HCT116 (cell line): ENCODE data around the gene CHRNB2.

ENCODE experiments used
- CTCF ChIP-seq, 3 experiments: fragments of 200-600 bp in 1 of 3; sonication (generic) in 1 of 3; IDR thresholded peaks in 2 of 3; conservative IDR thresholded peaks in 1 of 3; 2 replicates each; pipeline ENCODE4 v1.5.1; 2012 to 2017; ENCODE audit warnings: low read depth in 2 of 3, low read length in 2 of 3, antibody characterized with exemption in 1 of 3, borderline replicate concordance in 1 of 3, control low read depth in 1 of 3, mild to moderate bottlenecking in 1 of 3, mixed read lengths in 1 of 3, mixed run types in 1 of 3, moderate library complexity in 1 of 3; ENCODE audit not compliant: insufficient read depth in 1 of 3
- POLR2A ChIP-seq: IDR thresholded peaks from 2 replicates; pipeline ENCODE4 v1.7.0; 2011; ENCODE audit warnings: borderline replicate concordance; ENCODE audit not compliant: insufficient read depth, insufficient read length; ENCODE audit errors: extremely low read depth
- POLR2AphosphoS5 ChIP-seq: IDR thresholded peaks from 2 replicates; pipeline ENCODE4 v1.6.1; 2011; ENCODE audit warnings: mild to moderate bottlenecking, low read depth, low read length, moderate library complexity
- ZBTB33 ChIP-seq: IDR thresholded peaks from 2 replicates; pipeline ENCODE4 v1.6.1; 2011; ENCODE audit warnings: mild to moderate bottlenecking, low read length, moderate library complexity; ENCODE audit not compliant: insufficient replicate concordance; ENCODE audit errors: extremely low read depth

GRCh38 chr1:154547105-154547732 is 20.4 kb upstream of the CHRNB2 start:
- no peak for TF ChIP-seq CTCF (IDR thresholded peaks at IDR 0.05 in 2 of 3, conservative IDR thresholded peaks at IDR 0.05 in 1 of 3; ENCODE audit: borderline replicate concordance in 1 of 3, insufficient read depth in 1 of 3, low read depth in 2 of 3, low read length in 2 of 3)
- TF ChIP-seq POLR2A = no peak
- no peak for TF ChIP-seq POLR2AphosphoS5
- no peak for TF ChIP-seq ZBTB33
